NCI-H1105 (cell line): ENCODE measurements around the gene MCRS1.
"Not testable (repeated sequence)": the region's sequence is repeated elsewhere in the genome, so short reads cannot be mapped to it uniquely, and the experiment has no call there.

Experiments used
- DNase-seq: peaks from one replicate; lab custom pipeline; 2025; lab: John Stamatoyannopoulos, UW

The MCRS1 gene

GRCh38 chr12:49567611-49568441 lies at the start of gene MCRS1:
Gene MCRS1, minus strand, starts transcription at chr12:49568142. Its CDS starts 1,411 bp downstream, at chr12:49566731.
- DNase-seq, result peak; percentile 72

GRCh38 chr12:49616533-49617219 lies 48.7 kb upstream of the MCRS1 start:
- no peak for DNase-seq

GRCh38 chr12:49615725-49616124 lies 47.8 kb upstream of the MCRS1 start:
- DNase-seq, result no peak

GRCh38 chr12:49612210-49612609 lies 44.3 kb upstream of the MCRS1 start:
- no peak for DNase-seq

- DNase-seq, result not testable (repeated sequence)
Observed at GRCh38 chr12:49610785-49611184, 42.8 kb upstream of the MCRS1 start.

- no peak for DNase-seq
Observed at GRCh38 chr12:49609875-49610154, 41.9 kb upstream of the MCRS1 start.

GRCh38 chr12:49609059-49609874 lies 41.3 kb upstream of the MCRS1 start:
- no peak for DNase-seq

GRCh38 chr12:49605539-49605938 lies 37.6 kb upstream of the MCRS1 start, which contains the start of gene FAM186B:
Gene FAM186B, minus strand, starts transcription at chr12:49605639. Its CDS starts 162 bp downstream, at chr12:49605477.
- not testable (repeated sequence) for DNase-seq

GRCh38 chr12:49604856-49605255 lies 36.9 kb upstream of the MCRS1 start:
- DNase-seq, result no peak

GRCh38 chr12:49603721-49604120 lies 35.8 kb upstream of the MCRS1 start:
- DNase-seq, result no peak

GRCh38 chr12:49599961-49600360 lies 32.0 kb upstream of the MCRS1 start:
- DNase-seq, result no peak

- DNase-seq, result no peak
Observed at GRCh38 chr12:49598527-49598926, 30.6 kb upstream of the MCRS1 start.

GRCh38 chr12:49588721-49589516 lies 21.0 kb upstream of the MCRS1 start:
- DNase-seq, result no peak

GRCh38 chr12:49588281-49588680 lies 20.3 kb upstream of the MCRS1 start:
- DNase-seq, result no peak

- no peak for DNase-seq
Observed at GRCh38 chr12:49587174-49587908, 19.4 kb upstream of the MCRS1 start.

- no peak for DNase-seq
Observed at GRCh38 chr12:49585477-49586459, 17.8 kb upstream of the MCRS1 start.

- DNase-seq, result no peak
Observed at GRCh38 chr12:49584591-49584990, 16.6 kb upstream of the MCRS1 start.

GRCh38 chr12:49583366-49584094 lies 15.6 kb upstream of the MCRS1 start:
- no peak for DNase-seq

- no peak for DNase-seq
Observed at GRCh38 chr12:49582850-49583249, 14.9 kb upstream of the MCRS1 start.
